K562 (cell line): ENCODE data around the gene FTL. TPM values are rescaled to one million over a fixed set of nuclear protein-coding genes. Genes with fewer than 3 reads are reported as not detected.

ENCODE experiments used
- BRD9 ChIP-seq: fragments of 450-650 bp; IDR thresholded peaks from 2 replicates; pipeline ENCODE4 v1.6.1; 2018; ENCODE audit warnings: low read depth; ENCODE audit not compliant: partially characterized antibody
- CCNT2 ChIP-seq: IDR thresholded peaks from 2 replicates; pipeline ENCODE4 v1.6.1; 2011; ENCODE audit warnings: borderline replicate concordance, low read depth, mild to moderate bottlenecking, moderate library complexity, mixed read lengths, low read length; ENCODE audit not compliant: insufficient read length; ENCODE audit errors: extremely low read depth
- SP2 ChIP-seq: IDR thresholded peaks from 2 replicates; pipeline ENCODE4 v1.6.1; 2011; ENCODE audit warnings: mild to moderate bottlenecking, low read depth, low read length, moderate library complexity; ENCODE audit not compliant: poor library complexity, severe bottlenecking; ENCODE audit errors: extremely low read depth
- ZNF384 ChIP-seq: IDR thresholded peaks from 2 replicates; pipeline ENCODE4 v1.6.1; 2012; ENCODE audit warnings: low read depth, low read length, improper control_type of control experiment
- polyA plus RNA-seq, 8 experiments: library from polyadenylated mRNA; depleted of rRNA in 4 of 8; stranded (reverse) in 5 of 8; unstranded in 3 of 8; fragments of >200 nt; fragmentation: Nextera tagmentation in 2 of 8; fragmentation: Illumina TruSeq in 1 of 8; extraction: Ambion mirVana in 2 of 8; extraction: Trizol in 1 of 8; gene quantifications; 2 replicates each; pipeline versions ENCODE4 v1.2.1 to v1.2.3, GENCODE V29; 2011 to 2014; ENCODE audit warnings: inconsistent platforms in 1 of 8, missing spikeins in 1 of 8
- total RNA-seq, 7 experiments: library from RNA; depleted of rRNA in 6 of 7; stranded (reverse); fragments of >200 nt in 6 of 7; fragmentation: Illumina TruSeq in 2 of 7; extraction: Trizol in 2 of 7; gene quantifications; 2 replicates each; pipeline versions ENCODE4 v1.2.1 to v1.2.3, GENCODE V29; 2011 to 2021; ENCODE audit warnings: low replicate concordance in 1 of 7
- TF ChIP-seq, protein P1 (sequence below): fragments of 250-450 bp; sonication (Bioruptor Pico); IDR thresholded peaks from 2 replicates; pipeline ENCODE4 v1.5.0; 2021; ENCODE audit warnings: mild to moderate bottlenecking, moderate library complexity
- TF ChIP-seq, protein P2 (sequence below): sonication (generic); formaldehyde crosslinking; IDR thresholded peaks from 2 replicates; pipeline ENCODE4 v1.8.0; 2022; ENCODE audit warnings: missing genetic modification reagents, mild to moderate bottlenecking, borderline replicate concordance
- TF ChIP-seq, protein P3 (sequence below), 2 experiments: IDR thresholded peaks in 1 of 2; conservative IDR thresholded peaks in 1 of 2; 2 replicates each; pipeline ENCODE4 v1.6.1; 2016; ENCODE audit warnings: low read depth in 2 of 2, mild to moderate bottlenecking in 1 of 2, missing compliant biosample characterization in 1 of 2, missing genetic modification characterization in 1 of 2, moderate library complexity in 1 of 2
- TF ChIP-seq, protein P4 (sequence below): sonication (generic); formaldehyde crosslinking; IDR thresholded peaks from 2 replicates; pipeline ENCODE4 v1.9.0; 2022; ENCODE audit warnings: mild to moderate bottlenecking, missing genetic modification reagents

FTL gene
- total and polyA plus RNA-seq, 9 of the 15 experiments (the other 6 are each of a cell fraction or from before 2014, with no cell fraction given) = 1,231 to 27,415 (median 3,965) TPM

DNA sequence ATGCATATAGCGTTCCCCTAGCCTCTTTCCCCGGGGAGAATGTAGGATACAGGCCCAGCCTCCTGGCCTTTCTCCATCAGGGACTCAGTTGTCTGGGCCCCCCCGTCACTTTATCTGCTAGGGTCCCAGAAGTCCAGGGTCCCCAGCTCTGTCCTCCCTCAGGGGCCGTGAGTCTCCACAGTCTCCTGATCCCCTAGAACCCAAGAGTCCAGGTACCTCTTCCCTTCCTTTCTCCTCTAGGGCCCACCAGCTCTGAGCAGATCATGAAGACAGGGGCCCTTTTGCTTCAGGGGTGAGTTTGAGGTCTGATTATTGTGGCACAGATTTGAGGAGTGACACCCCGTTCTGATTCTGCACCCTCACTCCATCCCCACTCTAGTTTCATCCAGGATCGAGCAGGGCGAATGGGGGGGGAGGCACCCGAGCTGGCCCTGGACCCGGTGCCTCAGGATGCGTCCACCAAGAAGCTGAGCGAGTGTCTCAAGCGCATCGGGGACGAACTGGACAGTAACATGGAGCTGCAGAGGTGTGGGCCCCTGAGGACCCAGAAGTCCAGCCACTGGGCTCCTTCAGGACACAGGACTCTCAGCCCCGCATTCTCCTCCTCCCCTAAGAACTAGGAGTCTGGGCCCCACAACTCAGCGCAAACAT is 9.7 kb upstream of the FTL start (continued):
- TF ChIP-seq, protein P1, sequence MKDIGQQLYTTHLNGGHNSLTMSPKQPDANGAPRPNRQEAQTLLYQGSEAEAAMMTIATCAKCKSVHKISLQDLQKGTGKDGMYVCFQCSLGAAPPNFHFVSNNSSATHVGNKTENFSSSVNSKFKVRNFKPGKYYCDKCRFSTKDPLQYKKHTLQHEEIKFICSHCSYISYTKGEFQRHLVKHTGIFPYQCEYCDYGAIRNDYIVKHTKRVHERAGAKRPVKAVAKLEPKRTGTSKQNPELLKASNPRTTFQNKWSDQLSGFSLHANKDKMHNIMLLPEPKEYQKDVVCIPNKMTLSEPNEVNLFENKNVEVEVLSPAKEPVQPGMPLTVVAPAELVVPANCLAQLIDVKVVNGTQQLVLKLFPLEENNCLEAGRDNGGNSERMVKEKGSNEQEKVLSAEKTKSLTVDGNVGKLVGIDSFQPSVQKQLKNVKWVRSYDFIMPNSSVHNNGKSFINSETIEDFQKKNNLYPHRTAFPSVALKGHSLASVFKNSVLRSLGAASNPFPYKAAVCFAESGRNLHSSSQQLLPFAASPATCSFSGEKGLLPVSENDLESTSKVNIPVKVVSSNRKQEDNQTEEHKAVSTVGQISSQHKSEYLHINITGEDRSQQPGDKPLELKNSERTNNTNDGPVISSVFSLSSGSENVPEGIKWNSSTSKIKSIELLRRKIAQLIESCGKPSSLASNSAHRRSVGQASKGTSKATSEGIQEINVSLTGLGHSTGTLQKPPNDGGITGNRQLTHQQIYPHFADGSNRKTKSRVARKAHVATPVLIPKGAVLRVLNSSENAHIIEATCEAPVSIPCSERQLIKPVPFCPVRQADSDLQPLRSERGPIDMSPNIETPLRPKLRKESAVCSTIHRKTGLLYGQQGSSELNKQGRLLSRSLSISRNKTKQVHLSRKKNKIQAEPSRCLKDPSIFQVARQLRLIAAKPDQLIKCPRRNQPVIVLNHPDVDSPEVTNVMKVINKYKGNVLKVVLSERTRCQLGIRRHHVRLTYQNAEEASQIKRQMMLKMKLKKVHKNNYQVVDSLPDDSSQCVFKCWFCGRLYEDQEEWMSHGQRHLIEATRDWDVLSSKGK = no peak
- no peak for TF ChIP-seq BRD9
- TF ChIP-seq, protein P2, sequence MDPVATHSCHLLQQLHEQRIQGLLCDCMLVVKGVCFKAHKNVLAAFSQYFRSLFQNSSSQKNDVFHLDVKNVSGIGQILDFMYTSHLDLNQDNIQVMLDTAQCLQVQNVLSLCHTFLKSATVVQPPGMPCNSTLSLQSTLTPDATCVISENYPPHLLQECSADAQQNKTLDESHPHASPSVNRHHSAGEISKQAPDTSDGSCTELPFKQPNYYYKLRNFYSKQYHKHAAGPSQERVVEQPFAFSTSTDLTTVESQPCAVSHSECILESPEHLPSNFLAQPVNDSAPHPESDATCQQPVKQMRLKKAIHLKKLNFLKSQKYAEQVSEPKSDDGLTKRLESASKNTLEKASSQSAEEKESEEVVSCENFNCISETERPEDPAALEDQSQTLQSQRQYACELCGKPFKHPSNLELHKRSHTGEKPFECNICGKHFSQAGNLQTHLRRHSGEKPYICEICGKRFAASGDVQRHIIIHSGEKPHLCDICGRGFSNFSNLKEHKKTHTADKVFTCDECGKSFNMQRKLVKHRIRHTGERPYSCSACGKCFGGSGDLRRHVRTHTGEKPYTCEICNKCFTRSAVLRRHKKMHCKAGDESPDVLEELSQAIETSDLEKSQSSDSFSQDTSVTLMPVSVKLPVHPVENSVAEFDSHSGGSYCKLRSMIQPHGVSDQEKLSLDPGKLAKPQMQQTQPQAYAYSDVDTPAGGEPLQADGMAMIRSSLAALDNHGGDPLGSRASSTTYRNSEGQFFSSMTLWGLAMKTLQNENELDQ = no peak
- no peak for TF ChIP-seq ZNF384
- no peak for TF ChIP-seq SP2
- no peak for TF ChIP-seq CCNT2
- TF ChIP-seq, protein P3, sequence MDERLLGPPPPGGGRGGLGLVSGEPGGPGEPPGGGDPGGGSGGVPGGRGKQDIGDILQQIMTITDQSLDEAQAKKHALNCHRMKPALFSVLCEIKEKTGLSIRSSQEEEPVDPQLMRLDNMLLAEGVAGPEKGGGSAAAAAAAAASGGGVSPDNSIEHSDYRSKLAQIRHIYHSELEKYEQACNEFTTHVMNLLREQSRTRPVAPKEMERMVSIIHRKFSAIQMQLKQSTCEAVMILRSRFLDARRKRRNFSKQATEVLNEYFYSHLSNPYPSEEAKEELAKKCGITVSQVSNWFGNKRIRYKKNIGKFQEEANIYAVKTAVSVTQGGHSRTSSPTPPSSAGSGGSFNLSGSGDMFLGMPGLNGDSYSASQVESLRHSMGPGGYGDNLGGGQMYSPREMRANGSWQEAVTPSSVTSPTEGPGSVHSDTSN (CRISPR knock-in tag; IDR thresholded peaks at IDR 0.05; ENCODE audit: low read depth) = no peak
- TF ChIP-seq, protein P3 (tag; conservative IDR thresholded peaks at IDR 0.05; ENCODE audit: low read depth) = no peak
- TF ChIP-seq, protein P4, sequence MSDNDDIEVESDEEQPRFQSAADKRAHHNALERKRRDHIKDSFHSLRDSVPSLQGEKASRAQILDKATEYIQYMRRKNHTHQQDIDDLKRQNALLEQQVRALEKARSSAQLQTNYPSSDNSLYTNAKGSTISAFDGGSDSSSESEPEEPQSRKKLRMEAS (CRISPR knock-in tag) = no peak
